B cell (primary cell): ENCODE data around the gene NEAT1. TPM values are rescaled to one million over a fixed set of nuclear protein-coding genes. Genes with fewer than 3 reads are reported as not detected.

Experiments used
- ATAC-seq: fragments of 200-7000 bp; cut with Tn5 transposase; one replicate; pipeline ENCODE4 v1.10.0; 2021; ENCODE audit warnings: low read depth, mild to moderate bottlenecking, moderate number of reproducible peaks, moderate library complexity
- CTCF ChIA-PET: fragments of 350-600 bp; sonication (Branson Sonifier 250); formaldehyde crosslinking; loops from one replicate; lab custom pipeline; 2021; ENCODE audit warnings: antibody characterized with exemption, inconsistent platforms; lab: Charles Lee
- POLR2A ChIA-PET: fragments of 350-600 bp; sonication (Branson Sonifier 250); formaldehyde crosslinking; loops from one replicate; lab custom pipeline; 2021; ENCODE audit warnings: antibody characterized with exemption; lab: Charles Lee
- DNase-seq: peaks from one replicate; pipeline ENCODE4 v3.0.0; 2013
- H2AFZ ChIP-seq: 2 replicates; pipeline ENCODE4 v1.6.1; 2012; ENCODE audit warnings: mild to moderate bottlenecking, low read depth, low read length; ENCODE audit not compliant: insufficient read depth, poor library complexity, severe bottlenecking
- H3K27ac ChIP-seq, 2 donors: 1 replicate in 1 of 2; 2 replicates in 1 of 2; pipeline ENCODE4 v1.5.1; 2012 to 2013; ENCODE audit warnings: low read length in 2 of 2, mild to moderate bottlenecking in 2 of 2, moderate library complexity in 1 of 2
- H3K27me3 ChIP-seq, 4 experiments: fragments of 200-600 bp in 1 of 4; sonication (generic) in 1 of 4; replicated peaks in 1 of 4; 1 replicate in 2 of 4; 2 replicates in 2 of 4; pipeline versions ENCODE4 v1.6.1 to v1.7.0; 2013 to 2016; ENCODE audit warnings: low read length in 3 of 4, mild to moderate bottlenecking in 2 of 4, mixed read lengths in 1 of 4, moderate library complexity in 1 of 4; ENCODE audit not compliant: insufficient read depth in 4 of 4, control insufficient read depth in 3 of 4; ENCODE audit errors: control extremely low read depth in 1 of 4
- H3K36me3 ChIP-seq, 2 experiments: replicated peaks in 1 of 2; 1 replicate in 1 of 2; 2 replicates in 1 of 2; pipeline versions ENCODE4 v1.6.1 to v1.7.1; 2013; ENCODE audit warnings: low read length in 1 of 2; ENCODE audit not compliant: insufficient read depth in 2 of 2, control insufficient read depth in 1 of 2; ENCODE audit errors: control extremely low read depth in 1 of 2, extremely low read depth in 1 of 2
- H3K4me1 ChIP-seq, 2 donors: fragments of 200-600 bp in 1 of 2; sonication (generic) in 1 of 2; 1 replicate in 1 of 2; 2 replicates in 1 of 2; pipeline versions ENCODE4 v1.5.1 to v1.6.1; 2013 to 2017; ENCODE audit warnings: low read length in 2 of 2; ENCODE audit not compliant: control insufficient read depth in 2 of 2, insufficient read depth in 2 of 2
- H3K4me2 ChIP-seq: replicated peaks from 2 replicates; pipeline ENCODE3; 2012; ENCODE audit warnings: mild to moderate bottlenecking, low read depth, low read length; ENCODE audit not compliant: poor library complexity, severe bottlenecking
- H3K4me3 ChIP-seq, 5 experiments: fragments of 200-600 bp in 1 of 5; sonication (generic) in 1 of 5; 1 replicate in 3 of 5; 2 replicates in 2 of 5; pipeline versions ENCODE4 v1.5.1 to v1.7.0; 2011 to 2016; ENCODE audit warnings: low read length in 4 of 5, mild to moderate bottlenecking in 4 of 5, low read depth in 2 of 5, control low read depth in 1 of 5, moderate library complexity in 1 of 5; ENCODE audit not compliant: insufficient read depth in 1 of 5; ENCODE audit errors: control extremely low read depth in 1 of 5, extremely low read depth in 1 of 5
- H3K79me2 ChIP-seq: fragments of 200-600 bp; sonication (generic); one replicate; pipeline ENCODE4 v1.6.0; 2016; ENCODE audit warnings: low read length; ENCODE audit not compliant: control insufficient read depth, insufficient read depth
- H3K9ac ChIP-seq: fragments of 200-600 bp; sonication (generic); 2 replicates; pipeline ENCODE4 v1.6.1; 2017; ENCODE audit warnings: mild to moderate bottlenecking, low read length, moderate library complexity
- H3K9me3 ChIP-seq, 3 donors: one replicate each; pipeline versions ENCODE4 v1.6.1 to v1.7.1; 2013; ENCODE audit warnings: low read length in 2 of 3; ENCODE audit not compliant: control insufficient read depth in 2 of 3, insufficient read depth in 1 of 3; ENCODE audit errors: control extremely low read depth in 1 of 3
- H4K20me1 ChIP-seq: 2 replicates; pipeline ENCODE4 v1.6.0; 2012; ENCODE audit warnings: mild to moderate bottlenecking, low read length; ENCODE audit not compliant: insufficient read depth, control insufficient read depth, poor library complexity, severe bottlenecking
- H3K27ac Mint-ChIP-seq: one replicate; pipeline ENCODE4 v1.8.0; 2021; ENCODE audit warnings: mixed read lengths
- H3K27me3 Mint-ChIP-seq: one replicate; pipeline ENCODE4 v1.8.0; 2021; ENCODE audit warnings: mixed read lengths
- H3K4me1 Mint-ChIP-seq: one replicate; pipeline ENCODE4 v1.8.0; 2021; ENCODE audit warnings: mixed read lengths
- H3K4me3 Mint-ChIP-seq: one replicate; pipeline ENCODE4 v1.8.0; 2021; ENCODE audit warnings: mixed read lengths
- H3K9me3 Mint-ChIP-seq: one replicate; pipeline ENCODE4 v1.8.0; 2022; ENCODE audit warnings: mixed read lengths; ENCODE audit not compliant: insufficient read depth
- EZH2 ChIP-seq: IDR thresholded peaks from 2 replicates; pipeline ENCODE4 v1.6.1; 2012; ENCODE audit warnings: borderline replicate concordance, low read depth, mild to moderate bottlenecking, moderate library complexity, low read length; ENCODE audit not compliant: insufficient read depth, poor library complexity, severe bottlenecking
- WGBS: methylation state at CpG from one replicate; pipeline ENCODE4 v1.1.5; 2013; ENCODE audit warnings: missing lambda C conversion rate; ENCODE audit not compliant: insufficient coverage; 5-methylcytosine and 5-hydroxymethylcytosine counted together
- intact Hi-C: fragments of 100-400 bp; cut with micrococcal nuclease; formaldehyde crosslinking; loops from one replicate; pipeline ENCODE4 v1.10.0; 2022
- polyA plus RNA-seq: library from polyadenylated mRNA; depleted of rRNA; stranded (reverse); fragments of >200 nt; gene quantifications from 2 replicates; pipeline ENCODE4 v1.2.3, GENCODE V29; 2012
- total RNA-seq, 2 donors: library from RNA; stranded (reverse); fragments of 120-200 nt in 1 of 2; gene quantifications; 1 replicate in 1 of 2; 2 replicates in 1 of 2; pipeline versions ENCODE4 v1.2.3 to v1.2.4, GENCODE V29; 2013 to 2022
- TF ChIP-seq, protein P1 (sequence below): fragments of 200-600 bp; IDR thresholded peaks from one replicate; pipeline ENCODE4 v1.8.0; 2022; ENCODE audit warnings: antibody characterized with exemption, mild to moderate bottlenecking

Gene NEAT1
- total and polyA plus RNA-seq, 2 donors (not counting 1 experiment from before 2014, with no cell fraction given) = 66.7 to 1,642 TPM

DNA sequence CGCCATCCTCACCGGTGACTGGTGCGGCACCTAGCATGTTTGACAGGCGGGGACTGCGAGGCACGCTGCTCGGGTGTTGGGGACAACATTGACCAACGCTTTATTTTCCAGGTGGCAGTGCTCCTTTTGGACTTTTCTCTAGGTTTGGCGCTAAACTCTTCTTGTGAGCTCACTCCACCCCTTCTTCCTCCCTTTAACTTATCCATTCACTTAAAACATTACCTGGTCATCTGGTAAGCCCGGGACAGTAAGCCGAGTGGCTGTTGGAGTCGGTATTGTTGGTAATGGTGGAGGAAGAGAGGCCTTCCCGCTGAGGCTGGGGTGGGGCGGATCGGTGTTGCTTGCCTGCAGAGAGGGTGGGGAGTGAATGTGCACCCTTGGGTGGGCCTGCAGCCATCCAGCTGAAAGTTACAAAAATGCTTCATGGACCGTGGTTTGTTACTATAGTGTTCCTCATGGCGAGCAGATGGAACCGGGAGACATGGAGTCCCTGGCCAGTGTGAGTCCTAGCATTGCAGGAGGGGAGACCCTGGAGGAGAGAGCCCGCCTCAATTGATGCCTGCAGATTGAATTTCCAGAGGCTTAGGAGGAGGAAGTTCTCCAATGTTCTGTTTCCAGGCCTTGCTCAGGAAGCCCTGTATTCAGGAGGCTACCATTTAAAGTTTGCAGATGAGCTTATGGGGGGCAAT is 1.1 kb downstream of the NEAT1 start:
- peak overlapping the region; percentile 91 to 97 for H3K27ac ChIP-seq
- Mint-ChIP-seq H3K27ac (peak overlapping the region; percentile 100), H3K9me3 (no peaks in the 10 kb centered on the region), H3K4me1 (peaks cover 74% of the 10 kb centered on the region), H3K4me3 (peak overlapping the region; percentile 92), H3K27me3 (no peaks in the 10 kb centered on the region)
- ChIA-PET CTCF (interaction anchor here (0.8 to 14.9 kb wide), 5 partner anchors 8 to 81 kb away, joined by 3 to 541 read pairs (median 3); partner anchors contain the start of gene MALAT1), POLR2A (interaction anchor here (0.5 to 16.5 kb wide), 19 partner anchors 7 to 628 kb away, joined by 3 to 1159 read pairs (median 6); partner anchors contain the start of genes MALAT1, SCYL1, SF3B2 and SLC25A45)
- H3K4me3 ChIP-seq = peak overlapping the region; percentile 63 to 98 (median 75)
- TF ChIP-seq, protein P1, sequence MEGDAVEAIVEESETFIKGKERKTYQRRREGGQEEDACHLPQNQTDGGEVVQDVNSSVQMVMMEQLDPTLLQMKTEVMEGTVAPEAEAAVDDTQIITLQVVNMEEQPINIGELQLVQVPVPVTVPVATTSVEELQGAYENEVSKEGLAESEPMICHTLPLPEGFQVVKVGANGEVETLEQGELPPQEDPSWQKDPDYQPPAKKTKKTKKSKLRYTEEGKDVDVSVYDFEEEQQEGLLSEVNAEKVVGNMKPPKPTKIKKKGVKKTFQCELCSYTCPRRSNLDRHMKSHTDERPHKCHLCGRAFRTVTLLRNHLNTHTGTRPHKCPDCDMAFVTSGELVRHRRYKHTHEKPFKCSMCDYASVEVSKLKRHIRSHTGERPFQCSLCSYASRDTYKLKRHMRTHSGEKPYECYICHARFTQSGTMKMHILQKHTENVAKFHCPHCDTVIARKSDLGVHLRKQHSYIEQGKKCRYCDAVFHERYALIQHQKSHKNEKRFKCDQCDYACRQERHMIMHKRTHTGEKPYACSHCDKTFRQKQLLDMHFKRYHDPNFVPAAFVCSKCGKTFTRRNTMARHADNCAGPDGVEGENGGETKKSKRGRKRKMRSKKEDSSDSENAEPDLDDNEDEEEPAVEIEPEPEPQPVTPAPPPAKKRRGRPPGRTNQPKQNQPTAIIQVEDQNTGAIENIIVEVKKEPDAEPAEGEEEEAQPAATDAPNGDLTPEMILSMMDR = no peak
- no peak for TF ChIP-seq EZH2
- H3K4me2 ChIP-seq = peak overlapping the region; percentile 94
- no peaks in the 10 kb centered on the region for H3K9me3 ChIP-seq
- no peaks in the 10 kb centered on the region for H4K20me1 ChIP-seq
- ATAC-seq = no peak
- H3K79me2 ChIP-seq = peaks cover 63% of the 10 kb centered on the region
- WGBS = under 1% methylated on average over 17 of the region's 19 CpGs
- H3K9ac ChIP-seq = peak overlapping the region; percentile 90
- H2AFZ ChIP-seq = no peak overlapping the region
- peaks cover 79 to 89% of the 10 kb centered on the region in 2 donors for H3K4me1 ChIP-seq
- H3K27me3 ChIP-seq = no peaks in the 10 kb centered on the region
- intact Hi-C loops = no loop called here
- H3K36me3 ChIP-seq = peaks cover 0 to 12% of the 10 kb centered on the region in 2 experiments
- DNase-seq = peak; percentile 39
